BLaER1 treated with 17β-estradiol and CSF1 and Interleukin-3, amounts not matched to agents 10 nM and 100 nM (cell line): Measurements from ENCODE around the gene GPR32.

Experiments
- H3K27ac ChIP-seq, 11 experiments: shearing (Covaris generic); formaldehyde crosslinking; 2 replicates each; pipeline ENCODE4 v1.8.1; 2022
- H3K27me3 ChIP-seq, 11 experiments: shearing (Covaris generic); formaldehyde crosslinking; 2 replicates each; pipeline ENCODE4 v1.8.1; 2022
- H3K36me3 ChIP-seq, 11 experiments: shearing (Covaris generic); formaldehyde crosslinking; 2 replicates each; pipeline ENCODE4 v1.8.1; 2022
- H3K4me1 ChIP-seq, 10 experiments: shearing (Covaris generic); formaldehyde crosslinking; 2 replicates each; pipeline ENCODE4 v1.8.1; 2022
- H3K4me2 ChIP-seq, 11 experiments: shearing (Covaris generic); formaldehyde crosslinking; 2 replicates each; pipeline ENCODE4 v1.8.1; 2022
- H3K4me3 ChIP-seq, 10 experiments: shearing (Covaris generic); formaldehyde crosslinking; 2 replicates each; pipeline ENCODE4 v1.8.1; 2022
- H3K9ac ChIP-seq, 11 experiments: shearing (Covaris generic); formaldehyde crosslinking; 2 replicates each; pipeline ENCODE4 v1.8.1; 2022
- H3K9me3 ChIP-seq, 11 experiments: shearing (Covaris generic); formaldehyde crosslinking; replicated peaks in 1 of 11; 2 replicates each; pipeline ENCODE4 v1.8.1; 2022
- H4K20me1 ChIP-seq, 11 experiments: shearing (Covaris generic); formaldehyde crosslinking; 2 replicates each; pipeline ENCODE4 v1.8.1; 2022
- Cebpa-rat ChIP-seq, 11 experiments: shearing (Covaris generic); IDR thresholded peaks; 2 replicates each; pipeline ENCODE4 v1.8.1; 2022

The GPR32 gene

GRCh38 chr19:50794876-50795663 is 24.8 kb downstream of the GPR32 start:
- TF ChIP-seq Cebpa-rat (IDR thresholded peaks at IDR 0.05), result no peak
- peaks cover 0 to 61% (median 46%) of the 10 kb centered on the region in 10 experiments; a peak in 16 of 20 replicates for H3K4me1 ChIP-seq
- H3K4me2 ChIP-seq, result peak overlapping the region in 10 of 11 experiments; percentile 9 to 75 (median 62); a peak in 17 of 22 replicates
- peaks cover 0 to 87% (median 68%) of the 10 kb centered on the region in 11 experiments; a peak in 19 of 22 replicates for H4K20me1 ChIP-seq
- H3K27me3 ChIP-seq, result no peaks in the 10 kb centered on the region
- H3K27ac ChIP-seq, result peak overlapping the region in 1 of 11 experiments; percentile 23; a peak in 2 of 22 replicates
- peaks cover 33 to 50% (median 47%) of the 10 kb centered on the region in 11 experiments for H3K36me3 ChIP-seq
- H3K4me3 ChIP-seq, result no peak overlapping the region
- H3K9ac ChIP-seq, result 0 out of 22 replicates have a peak overlapping the region, but pooled peaks of 1 of the 11 experiments have one; percentile 9
- no peaks in the 10 kb centered on the region for H3K9me3 ChIP-seq

GRCh38 chr19:50795664-50796073 is 25.4 kb downstream of the GPR32 start:
- no peak overlapping the region; a peak in 1 of 22 replicates for H3K27ac ChIP-seq
- H3K9ac ChIP-seq, result no peak overlapping the region
- TF ChIP-seq Cebpa-rat (IDR thresholded peaks at IDR 0.05), result no peak
- no peak overlapping the region for H3K4me3 ChIP-seq
- no peaks in the 10 kb centered on the region for H3K27me3 ChIP-seq
- H3K4me2 ChIP-seq, result peak overlapping the region in 5 of 11 experiments; percentile 18 to 75 (median 69); a peak in 9 of 22 replicates
- H3K36me3 ChIP-seq, result peaks cover 39 to 56% (median 52%) of the 10 kb centered on the region in 11 experiments
- peaks cover 0 to 67% (median 50%) of the 10 kb centered on the region in 10 experiments; a peak in 16 of 20 replicates for H3K4me1 ChIP-seq
- H4K20me1 ChIP-seq, result peaks cover 0 to 93% (median 74%) of the 10 kb centered on the region in 11 experiments; a peak in 19 of 22 replicates
- H3K9me3 ChIP-seq, result no peaks in the 10 kb centered on the region

GRCh38 chr19:50796128-50796633 is 25.9 kb downstream of the GPR32 start:
- Histone ChIP-seq H3K27ac (no peak overlapping the region), H3K4me3 (no peak overlapping the region), H3K9me3 (no peaks in the 10 kb centered on the region), H3K4me2 (peak overlapping the region in 2 of 11 experiments; percentile 12 to 66; a peak in 2 of 22 replicates), H3K36me3 (peaks cover 45 to 61% (median 58%) of the 10 kb centered on the region in 11 experiments), H3K9ac (no peak overlapping the region), H4K20me1 (peaks cover 0 to 98% (median 79%) of the 10 kb centered on the region in 11 experiments; a peak in 19 of 22 replicates), H3K4me1 (peaks cover 0 to 72% (median 55%) of the 10 kb centered on the region in 10 experiments; a peak in 16 of 20 replicates), H3K27me3 (no peaks in the 10 kb centered on the region)
- no peak for TF ChIP-seq Cebpa-rat (IDR thresholded peaks at IDR 0.05)

- Histone ChIP-seq H3K27me3 (no peaks in the 10 kb centered on the region), H3K4me3 (no peak overlapping the region), H3K36me3 (peaks cover 49 to 67% (median 64%) of the 10 kb centered on the region in 11 experiments), H3K4me2 (peak overlapping the region in 4 of 11 experiments; percentile 12 to 21 (median 15); a peak in 2 of 22 replicates), H3K9ac (0 out of 22 replicates have a peak overlapping the region, but pooled peaks of 2 of the 11 experiments have one; percentile 17 to 29), H3K4me1 (peaks cover 0 to 78% (median 61%) of the 10 kb centered on the region in 10 experiments; a peak in 17 of 20 replicates), H4K20me1 (peaks cover 0 to 100% (median 86%) of the 10 kb centered on the region in 11 experiments; a peak in 19 of 22 replicates), H3K9me3 (no peaks in the 10 kb centered on the region), H3K27ac (no peak overlapping the region)
- TF ChIP-seq Cebpa-rat (IDR thresholded peaks at IDR 0.05), result no peak
Observed at GRCh38 chr19:50796634-50797428, 26.6 kb downstream of the GPR32 start.

GRCh38 chr19:50797429-50797780 is 27.1 kb downstream of the GPR32 start:
- H3K27me3 ChIP-seq, result no peaks in the 10 kb centered on the region
- H3K9ac ChIP-seq, result no peak overlapping the region
- H3K27ac ChIP-seq, result no peak overlapping the region
- no peak for TF ChIP-seq Cebpa-rat (IDR thresholded peaks at IDR 0.05)
- peak overlapping the region in 2 of 11 experiments; percentile 8 to 14; a peak in 2 of 22 replicates for H3K4me2 ChIP-seq
- peaks cover 5 to 84% (median 67%) of the 10 kb centered on the region in 10 experiments for H3K4me1 ChIP-seq
- peaks cover 53 to 73% (median 70%) of the 10 kb centered on the region in 11 experiments for H3K36me3 ChIP-seq
- no peak overlapping the region for H3K4me3 ChIP-seq
- peaks cover 0 to 100% (median 92%) of the 10 kb centered on the region in 11 experiments; a peak in 19 of 22 replicates for H4K20me1 ChIP-seq
- no peaks in the 10 kb centered on the region for H3K9me3 ChIP-seq

- no peak for TF ChIP-seq Cebpa-rat (IDR thresholded peaks at IDR 0.05)
- peaks cover 11 to 90% (median 73%) of the 10 kb centered on the region in 10 experiments for H3K4me1 ChIP-seq
Observed at GRCh38 chr19:50797781-50798658, 27.8 kb downstream of the GPR32 start.

GRCh38 chr19:50798659-50799546 is 28.6 kb downstream of the GPR32 start:
- Histone ChIP-seq H3K4me3 (no peak overlapping the region), H4K20me1 (peaks cover 0 to 100% (median 98%) of the 10 kb centered on the region in 11 experiments; a peak in 19 of 22 replicates), H3K27ac (no peak overlapping the region), H3K9me3 (no peaks in the 10 kb centered on the region), H3K36me3 (peaks cover 53 to 83% (median 77%) of the 10 kb centered on the region in 11 experiments), H3K4me1 (peaks cover 18 to 91% (median 75%) of the 10 kb centered on the region in 10 experiments), H3K9ac (peak overlapping the region in 4 of 11 experiments; percentile 19 to 41 (median 34); a peak in 6 of 22 replicates), H3K4me2 (peak overlapping the region in 2 of 11 experiments; percentile 3 to 26; a peak in 3 of 22 replicates), H3K27me3 (no peaks in the 10 kb centered on the region)
- no peak for TF ChIP-seq Cebpa-rat (IDR thresholded peaks at IDR 0.05)

More at GRCh38 chr19:50797781-50798658, 27.8 kb downstream of the GPR32 start:
- H3K27ac ChIP-seq, result no peak overlapping the region
- no peaks in the 10 kb centered on the region for H3K27me3 ChIP-seq
- H3K4me2 ChIP-seq, result peak overlapping the region in 4 of 11 experiments; percentile 3 to 15 (median 11); a peak in 3 of 22 replicates
- H4K20me1 ChIP-seq, result peaks cover 0 to 100% (median 98%) of the 10 kb centered on the region in 11 experiments; a peak in 19 of 22 replicates
- H3K36me3 ChIP-seq, result peaks cover 53 to 79% (median 76%) of the 10 kb centered on the region in 11 experiments
- no peak overlapping the region for H3K4me3 ChIP-seq
- no peaks in the 10 kb centered on the region for H3K9me3 ChIP-seq
- peak overlapping the region in 1 of 11 experiments; percentile 29; a peak in 2 of 22 replicates for H3K9ac ChIP-seq
